ENCODE measurements around the gene COL20A1. TPM values are rescaled to one million over a fixed set of nuclear protein-coding genes. Genes with fewer than 3 reads are reported as not detected.

Gene COL20A1
- total RNA-seq, 4 donors from 2014 or later = not detected

GRCh38 chr20:63346131-63347080, 53.4 kb downstream of the COL20A1 start:
- TF ChIP-seq POLR2A (IDR thresholded peaks at IDR 0.05) = no peak
- no peak for TF ChIP-seq CTCF (IDR thresholded peaks at IDR 0.05)
- DNase-seq (ENCODE audit: low spot score in 2 of 2) = no peak
- H3K4me3 ChIP-seq (ENCODE audit: low read depth, poor library complexity, severe bottlenecking) = no peak overlapping the region
- intact Hi-C loops (cut with DNase I; ENCODE audit: low total_unique reads) = no loop called here
- WGBS, 2 donors = 68 to 71% methylated on average over 44 to 50 of the region's 50 CpGs

GRCh38 chr20:63347081-63347741, 54.2 kb downstream of the COL20A1 start:
- intact Hi-C loops (cut with DNase I; ENCODE audit: low total_unique reads) = no loop called here
- TF ChIP-seq CTCF (IDR thresholded peaks at IDR 0.05) = no peak
- TF ChIP-seq POLR2A (IDR thresholded peaks at IDR 0.05) = no peak
- DNase-seq (ENCODE audit: low spot score in 2 of 2) = no peak
- no peak overlapping the region for H3K4me3 ChIP-seq (ENCODE audit: low read depth, poor library complexity, severe bottlenecking)
- WGBS, 2 donors = 83 to 84% methylated on average over 28 to 31 of the region's 33 CpGs

GRCh38 chr20:63347950-63348827, 55.2 kb downstream of the COL20A1 start:
- WGBS, 2 donors = 79 to 82% methylated on average over 33 to 44 of the region's 46 CpGs
- no peak overlapping the region for H3K4me3 ChIP-seq (ENCODE audit: low read depth, poor library complexity, severe bottlenecking)
- DNase-seq (ENCODE audit: low spot score in 2 of 2) = no peak
- TF ChIP-seq POLR2A (IDR thresholded peaks at IDR 0.05) (no peak), CTCF (IDR thresholded peaks at IDR 0.05) (no peak)
- intact Hi-C loops (cut with DNase I; ENCODE audit: low total_unique reads) = no loop called here

GRCh38 chr20:63348828-63349515, 56.0 kb downstream of the COL20A1 start:
- no peak for DNase-seq (ENCODE audit: low spot score in 2 of 2)
- TF ChIP-seq CTCF (IDR thresholded peaks at IDR 0.05) = no peak
- no peak for TF ChIP-seq POLR2A (IDR thresholded peaks at IDR 0.05)
- no peak overlapping the region for H3K4me3 ChIP-seq (ENCODE audit: low read depth, poor library complexity, severe bottlenecking)
- 81 to 90% methylated on average over 12 to 19 of the region's 29 CpGs for WGBS, 2 donors
- intact Hi-C loops (cut with DNase I; ENCODE audit: low total_unique reads) = no loop called here

- 73 to 90% methylated on average over 22 to 24 of the region's 29 CpGs for WGBS, 2 donors
- TF ChIP-seq POLR2A (IDR thresholded peaks at IDR 0.05) = no peak
- no peak for TF ChIP-seq CTCF (IDR thresholded peaks at IDR 0.05)
- intact Hi-C loops (cut with DNase I; ENCODE audit: low total_unique reads) = no loop called here
- H3K4me3 ChIP-seq (ENCODE audit: low read depth, poor library complexity, severe bottlenecking) = no peak overlapping the region
- DNase-seq (ENCODE audit: low spot score in 2 of 2) = no peak
These were observed 56.5 kb downstream of the COL20A1 start for GRCh38 chr20:63349516-63349895.
